ENCODE measurements around the gene METTL24. TPM values are rescaled to one million over a fixed set of nuclear protein-coding genes. Genes with fewer than 3 reads are reported as not detected.

The METTL24 gene
- total and polyA plus RNA-seq, 4 donors: 0.14 to 2.0 (median 0.91) TPM

- no peak overlapping the region for H3K4me3 ChIP-seq (ENCODE audit: low read depth in 1 of 3, low read length in 3 of 3)
- 86% methylated on average over 2 of the region's 2 CpGs for WGBS
- H3K36me3 ChIP-seq (ENCODE audit: control insufficient read depth in 4 of 4, insufficient read depth in 3 of 4, low read depth in 1 of 4, low read length in 3 of 4): no peaks in the 10 kb centered on the region
Observed at GRCh38 chr6:110269623-110270022, 88.5 kb downstream of the METTL24 start.

GRCh38 chr6:110266996-110267395, 91.2 kb downstream of the METTL24 start:
- Histone ChIP-seq H3K36me3 (ENCODE audit: control insufficient read depth in 4 of 4, insufficient read depth in 3 of 4, low read depth in 1 of 4, low read length in 3 of 4) (no peaks in the 10 kb centered on the region), H3K4me1 (ENCODE audit: control insufficient read depth in 4 of 4, insufficient read depth in 4 of 4, low read length in 3 of 4) (no peaks in the 10 kb centered on the region), H3K9me3 (ENCODE audit: control insufficient read depth in 4 of 4, low read length in 3 of 4) (no peaks in the 10 kb centered on the region), H3K9ac (ENCODE audit: low read depth in 1 of 2, low read length in 2 of 2) (no peak overlapping the region), H3K27ac (ENCODE audit: low read depth in 1 of 2, low read length in 2 of 2) (no peak overlapping the region), H3K4me3 (ENCODE audit: low read depth in 1 of 3, low read length in 3 of 3) (no peak overlapping the region), H3K27me3 (ENCODE audit: control insufficient read depth in 4 of 4, insufficient read depth in 4 of 4, low read length in 3 of 4) (no peaks in the 10 kb centered on the region)
- TF ChIP-seq FOXA2 (IDR thresholded peaks at IDR 0.05) (no peak), RXRA (IDR thresholded peaks at IDR 0.05) (no peak), CTCF (IDR thresholded peaks at IDR 0.05; ENCODE audit: low read depth, low read length, missing input control) (no peak), ATF3 (IDR thresholded peaks at IDR 0.05) (no peak)
- no peak for DNase-seq (ENCODE audit: low spot score)

More at GRCh38 chr6:110269623-110270022, 88.5 kb downstream of the METTL24 start:
- no peak overlapping the region for H3K27ac ChIP-seq (ENCODE audit: low read depth in 1 of 2, low read length in 2 of 2)
- H3K9ac ChIP-seq (ENCODE audit: low read depth in 1 of 2, low read length in 2 of 2): no peak overlapping the region
- H3K9me3 ChIP-seq (ENCODE audit: control insufficient read depth in 4 of 4, low read length in 3 of 4): no peaks in the 10 kb centered on the region
- H3K4me1 ChIP-seq (ENCODE audit: control insufficient read depth in 4 of 4, insufficient read depth in 4 of 4, low read length in 3 of 4): no peaks in the 10 kb centered on the region
- H3K27me3 ChIP-seq (ENCODE audit: control insufficient read depth in 4 of 4, insufficient read depth in 4 of 4, low read length in 3 of 4): no peaks in the 10 kb centered on the region
- no peak for TF ChIP-seq TAF1 (conservative IDR thresholded peaks at IDR 0.05)
- no peak for TF ChIP-seq HNF4A (conservative IDR thresholded peaks at IDR 0.05)
- TF ChIP-seq REST (IDR thresholded peaks at IDR 0.05): no peak
- TF ChIP-seq GABPA (IDR thresholded peaks at IDR 0.05 in 1 of 2, conservative IDR thresholded peaks at IDR 0.05 in 1 of 2): no peak
- no peak for TF ChIP-seq JUND (IDR thresholded peaks at IDR 0.05)
- no peak for TF ChIP-seq FOXA1 (IDR thresholded peaks at IDR 0.05)
- no peak for DNase-seq (ENCODE audit: low spot score)

- Histone ChIP-seq H3K4me1 (ENCODE audit: control insufficient read depth in 4 of 4, insufficient read depth in 4 of 4, low read length in 3 of 4) (no peaks in the 10 kb centered on the region), H3K9me3 (ENCODE audit: control insufficient read depth in 4 of 4, low read length in 3 of 4) (no peaks in the 10 kb centered on the region), H3K9ac (ENCODE audit: low read depth in 1 of 2, low read length in 2 of 2) (no peak overlapping the region), H3K27me3 (ENCODE audit: control insufficient read depth in 4 of 4, insufficient read depth in 4 of 4, low read length in 3 of 4) (no peaks in the 10 kb centered on the region), H3K36me3 (ENCODE audit: control insufficient read depth in 4 of 4, insufficient read depth in 3 of 4, low read depth in 1 of 4, low read length in 3 of 4) (no peaks in the 10 kb centered on the region), H3K4me3 (ENCODE audit: low read depth in 1 of 3, low read length in 3 of 3) (no peak overlapping the region), H3K27ac (ENCODE audit: low read depth in 1 of 2, low read length in 2 of 2) (no peak overlapping the region)
- WGBS: 84% methylated on average over 3 of the region's 3 CpGs
- DNase-seq (ENCODE audit: low spot score): no peak
- TF ChIP-seq SP1 (IDR thresholded peaks at IDR 0.05) (no peak), RXRA (IDR thresholded peaks at IDR 0.05) (no peak)
Observed at GRCh38 chr6:110265273-110265672, 92.9 kb downstream of the METTL24 start.
